ENCODE measurements around the gene RNU6-7.

Gene RNU6-7

GRCh38 chr14:32205984-32206383, 4.1 kb downstream of the RNU6-7 start:
- no peak for DNase-seq

- no peak for DNase-seq
Observed at GRCh38 chr14:32206552-32206951, 4.7 kb downstream of the RNU6-7 start.

- no peak for DNase-seq
Observed at GRCh38 chr14:32208490-32208889, 6.6 kb downstream of the RNU6-7 start.

GRCh38 chr14:32209471-32209870, 7.6 kb downstream of the RNU6-7 start:
- DNase-seq, result no peak

GRCh38 chr14:32211068-32211404, 9.2 kb downstream of the RNU6-7 start:
- no peak for DNase-seq

GRCh38 chr14:32212833-32213232, 11.0 kb downstream of the RNU6-7 start:
- no peak for DNase-seq

- peak; percentile 78 for DNase-seq
Observed at GRCh38 chr14:32217301-32217700, 15.5 kb downstream of the RNU6-7 start.

- DNase-seq, result no peak
Observed at GRCh38 chr14:32224737-32225377, 23.0 kb downstream of the RNU6-7 start.

GRCh38 chr14:32225378-32225920, 23.6 kb downstream of the RNU6-7 start:
- no peak for DNase-seq

- no peak for DNase-seq
Observed at GRCh38 chr14:32226056-32226455, 24.2 kb downstream of the RNU6-7 start.

- DNase-seq, result no peak
Observed at GRCh38 chr14:32230181-32230580, 28.3 kb downstream of the RNU6-7 start.

- DNase-seq, result no peak
Observed at GRCh38 chr14:32230695-32231280, 28.9 kb downstream of the RNU6-7 start.

- DNase-seq, result no peak
Observed at GRCh38 chr14:32232481-32232880, 30.6 kb downstream of the RNU6-7 start.

- DNase-seq, result no peak
Observed at GRCh38 chr14:32233260-32233659, 31.4 kb downstream of the RNU6-7 start.

- DNase-seq, result no peak
Observed at GRCh38 chr14:32244404-32244803, 42.6 kb downstream of the RNU6-7 start.

- DNase-seq, result no peak
Observed at GRCh38 chr14:32246751-32247150, 44.9 kb downstream of the RNU6-7 start.

GRCh38 chr14:32249371-32249770, 47.5 kb downstream of the RNU6-7 start:
- no peak for DNase-seq

- no peak for DNase-seq
Observed at GRCh38 chr14:32249780-32250179, 47.9 kb downstream of the RNU6-7 start.

GRCh38 chr14:32250681-32251080, 48.8 kb downstream of the RNU6-7 start:
- DNase-seq, result no peak

- DNase-seq, result no peak
Observed at GRCh38 chr14:32251530-32251929, 49.7 kb downstream of the RNU6-7 start.

All from NCI-H187 treated with DMSO at 0.1 percent for 48 hours (cell line).